Skeletal muscle satellite cell (primary cell): ENCODE measurements around the gene CPS1.

Experiments
- H3K27me3 ChIP-seq: 2 replicates; pipeline ENCODE4 v1.7.0; 2013; ENCODE audit warnings: low read length; ENCODE audit not compliant: control insufficient read depth, insufficient read depth
- H3K36me3 ChIP-seq: 2 replicates; pipeline ENCODE4 v1.7.0; 2013; ENCODE audit warnings: mild to moderate bottlenecking, control low read depth, low read length; ENCODE audit not compliant: insufficient read depth
- H3K4me1 ChIP-seq: 2 replicates; pipeline ENCODE4 v1.7.0; 2013; ENCODE audit warnings: low read length; ENCODE audit not compliant: control insufficient read depth, insufficient read depth
- H3K4me2 ChIP-seq: 2 replicates; pipeline ENCODE4 v1.7.0; 2013; ENCODE audit warnings: mild to moderate bottlenecking, low read length
- H3K4me3 ChIP-seq: 2 replicates; pipeline ENCODE4 v1.7.0; 2013; ENCODE audit warnings: low read length
- H3K9ac ChIP-seq: 2 replicates; pipeline ENCODE4 v1.7.0; 2013; ENCODE audit warnings: mild to moderate bottlenecking, low read depth, low read length, moderate library complexity
- H3K9me3 ChIP-seq: replicated peaks from 2 replicates; pipeline ENCODE4 v1.7.0; 2013; ENCODE audit warnings: mild to moderate bottlenecking, control low read depth, low read length

Gene CPS1

GRCh38 chr2:210548878-210549384 lies 7.5 kb upstream of the CPS1 start:
- H3K4me2 ChIP-seq, result no peak overlapping the region
- H3K4me3 ChIP-seq, result no peak overlapping the region
- H3K4me1 ChIP-seq, result no peaks in the 10 kb centered on the region
- no peak overlapping the region for H3K9ac ChIP-seq
- H3K27me3 ChIP-seq, result no peaks in the 10 kb centered on the region
- no peaks in the 10 kb centered on the region for H3K9me3 ChIP-seq
- H3K36me3 ChIP-seq, result no peaks in the 10 kb centered on the region

DNA sequence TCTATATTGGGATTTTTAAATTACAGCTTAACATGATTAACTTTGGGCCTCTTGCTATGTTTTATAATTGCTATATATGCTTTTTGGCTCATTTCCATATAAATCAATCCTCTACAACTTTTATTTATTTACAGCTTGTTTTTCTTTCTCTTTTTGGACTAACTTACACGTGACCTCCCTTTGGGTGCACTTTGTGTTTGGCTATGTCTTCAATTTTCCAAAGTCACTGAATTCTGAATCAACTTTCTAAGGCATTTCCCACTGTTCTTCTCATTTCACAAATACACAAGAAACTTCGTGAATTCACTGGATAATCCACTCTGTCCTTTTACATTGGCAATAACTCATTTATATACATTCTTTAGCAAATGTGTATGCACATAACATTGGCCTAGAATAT lies 5.4 kb upstream of the CPS1 start:
- Histone ChIP-seq H3K4me3 (no peak overlapping the region), H3K9ac (no peak overlapping the region), H3K27me3 (no peaks in the 10 kb centered on the region), H3K4me2 (no peak overlapping the region), H3K36me3 (no peaks in the 10 kb centered on the region), H3K9me3 (no peaks in the 10 kb centered on the region), H3K4me1 (no peaks in the 10 kb centered on the region)

DNA sequence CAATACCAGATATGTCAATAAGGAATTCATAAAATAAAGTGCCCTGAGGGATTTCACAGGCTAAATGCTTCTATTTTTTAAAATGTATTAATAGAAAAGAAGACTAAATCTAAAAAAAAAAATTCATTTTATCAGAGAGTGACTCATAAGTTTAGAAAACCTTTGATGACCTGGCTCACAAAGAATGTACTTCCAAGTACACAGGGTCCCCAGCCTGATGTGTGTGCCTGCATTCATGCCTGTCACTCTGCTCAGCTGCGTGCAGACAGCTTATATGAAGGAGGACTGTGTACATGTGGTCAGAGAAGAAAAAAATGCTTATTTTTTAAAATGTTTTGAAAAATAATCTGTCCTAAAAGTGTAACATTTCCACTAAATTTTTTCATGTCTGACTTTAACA lies 3.0 kb upstream of the CPS1 start:
- H3K4me3 ChIP-seq, result no peak overlapping the region
- H3K9me3 ChIP-seq, result no peaks in the 10 kb centered on the region
- H3K36me3 ChIP-seq, result no peaks in the 10 kb centered on the region
- H3K27me3 ChIP-seq, result no peaks in the 10 kb centered on the region
- H3K4me1 ChIP-seq, result no peaks in the 10 kb centered on the region
- H3K9ac ChIP-seq, result no peak overlapping the region
- no peak overlapping the region for H3K4me2 ChIP-seq

DNA sequence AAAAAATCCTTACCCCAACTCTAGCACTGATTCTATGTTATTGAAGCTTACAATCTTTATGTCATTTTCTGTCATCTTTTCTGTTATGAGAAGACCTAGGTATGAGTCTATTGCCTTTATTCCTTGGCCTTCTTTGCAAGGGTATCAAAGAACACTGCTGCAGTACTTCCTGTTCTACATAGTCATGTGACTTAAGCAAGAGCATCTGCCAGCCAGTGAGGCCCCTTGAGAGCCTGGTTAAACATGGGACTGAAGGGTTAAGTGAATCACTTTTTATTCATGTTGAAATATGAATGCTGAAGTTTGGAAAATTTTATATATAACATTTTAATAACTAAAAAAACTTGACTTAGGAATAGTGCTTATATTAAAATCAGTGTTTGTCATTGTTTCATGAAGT lies 844 bp upstream of the CPS1 start:
- H3K4me1 ChIP-seq, result no peaks in the 10 kb centered on the region
- H3K9me3 ChIP-seq, result no peaks in the 10 kb centered on the region
- H3K36me3 ChIP-seq, result no peaks in the 10 kb centered on the region
- no peak overlapping the region for H3K4me2 ChIP-seq
- H3K27me3 ChIP-seq, result no peaks in the 10 kb centered on the region
- H3K4me3 ChIP-seq, result no peak overlapping the region
- H3K9ac ChIP-seq, result no peak overlapping the region

GRCh38 chr2:210557721-210558120 lies 1.3 kb downstream of the CPS1 start:
- H3K4me1 ChIP-seq, result no peaks in the 10 kb centered on the region
- H3K9me3 ChIP-seq, result no peaks in the 10 kb centered on the region
- no peaks in the 10 kb centered on the region for H3K27me3 ChIP-seq
- no peak overlapping the region for H3K9ac ChIP-seq
- H3K4me3 ChIP-seq, result no peak overlapping the region
- H3K36me3 ChIP-seq, result no peaks in the 10 kb centered on the region
- H3K4me2 ChIP-seq, result no peak overlapping the region

- Histone ChIP-seq H3K4me2 (no peak overlapping the region), H3K27me3 (no peaks in the 10 kb centered on the region), H3K36me3 (no peaks in the 10 kb centered on the region), H3K4me3 (no peak overlapping the region), H3K9ac (no peak overlapping the region), H3K4me1 (no peaks in the 10 kb centered on the region), H3K9me3 (no peaks in the 10 kb centered on the region)
Measured at GRCh38 chr2:210558708-210559107, 2.3 kb downstream of the CPS1 start.

- Histone ChIP-seq H3K27me3 (no peaks in the 10 kb centered on the region), H3K9me3 (no peaks in the 10 kb centered on the region), H3K4me3 (no peak overlapping the region), H3K36me3 (no peaks in the 10 kb centered on the region), H3K4me2 (no peak overlapping the region), H3K4me1 (no peaks in the 10 kb centered on the region), H3K9ac (no peak overlapping the region)
Measured at GRCh38 chr2:210559182-210559581, 2.8 kb downstream of the CPS1 start.

GRCh38 chr2:210561475-210561874 lies 5.1 kb downstream of the CPS1 start:
- no peaks in the 10 kb centered on the region for H3K36me3 ChIP-seq
- H3K9ac ChIP-seq, result no peak overlapping the region
- no peaks in the 10 kb centered on the region for H3K4me1 ChIP-seq
- no peak overlapping the region for H3K4me3 ChIP-seq
- H3K27me3 ChIP-seq, result no peaks in the 10 kb centered on the region
- H3K9me3 ChIP-seq, result no peaks in the 10 kb centered on the region
- no peak overlapping the region for H3K4me2 ChIP-seq

DNA sequence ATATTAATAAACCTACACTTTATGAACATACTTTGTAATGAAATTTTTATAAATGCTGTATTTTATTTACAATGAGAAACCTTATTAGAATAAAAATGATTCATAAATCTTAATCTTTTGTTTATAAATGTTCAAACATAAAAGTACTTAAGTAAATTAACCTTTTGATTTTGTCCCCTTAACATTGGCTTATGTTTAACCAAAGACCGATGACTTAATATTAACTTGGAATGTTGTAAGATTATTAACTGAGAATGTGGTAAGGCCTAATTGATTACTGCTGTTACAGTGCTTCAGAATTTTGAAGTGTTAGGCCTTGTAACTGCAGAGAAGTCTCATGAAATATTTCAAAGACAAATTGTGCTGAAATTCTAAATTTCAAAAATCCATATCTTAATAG lies 5.7 kb downstream of the CPS1 start:
- no peak overlapping the region for H3K4me3 ChIP-seq
- no peaks in the 10 kb centered on the region for H3K36me3 ChIP-seq
- H3K9me3 ChIP-seq, result no peaks in the 10 kb centered on the region
- H3K4me1 ChIP-seq, result no peaks in the 10 kb centered on the region
- H3K27me3 ChIP-seq, result no peaks in the 10 kb centered on the region
- no peak overlapping the region for H3K4me2 ChIP-seq
- H3K9ac ChIP-seq, result no peak overlapping the region

GRCh38 chr2:210562502-210563080 lies 6.2 kb downstream of the CPS1 start:
- H3K27me3 ChIP-seq, result no peaks in the 10 kb centered on the region
- H3K9me3 ChIP-seq, result no peaks in the 10 kb centered on the region
- H3K4me1 ChIP-seq, result no peaks in the 10 kb centered on the region
- no peak overlapping the region for H3K9ac ChIP-seq
- no peak overlapping the region for H3K4me2 ChIP-seq
- no peak overlapping the region for H3K4me3 ChIP-seq
- H3K36me3 ChIP-seq, result no peaks in the 10 kb centered on the region

- Histone ChIP-seq H3K27me3 (no peaks in the 10 kb centered on the region), H3K9ac (no peak overlapping the region)
Measured at GRCh38 chr2:210567279-210567678, 10.9 kb downstream of the CPS1 start.

DNA sequence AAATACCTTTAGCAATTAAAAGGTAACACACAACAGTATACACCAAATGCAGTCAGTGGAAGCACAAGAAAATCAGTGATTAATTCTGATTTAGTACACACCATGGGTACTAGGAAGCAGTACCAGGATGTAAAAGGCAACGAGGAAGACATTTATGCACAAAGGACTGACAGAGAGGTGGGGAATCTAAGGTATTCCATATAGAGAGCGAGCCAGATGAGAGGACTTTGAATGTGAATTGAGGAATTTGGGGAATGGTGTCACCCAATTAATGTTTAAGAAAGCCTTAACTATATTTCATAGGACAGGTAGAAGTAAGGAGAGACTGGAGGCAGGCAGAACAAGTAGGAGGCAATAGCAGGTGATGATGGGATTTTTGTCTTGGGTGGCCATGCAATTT lies 11.7 kb downstream of the CPS1 start:
- Histone ChIP-seq H3K27me3 (no peaks in the 10 kb centered on the region), H3K4me2 (no peak overlapping the region), H3K9me3 (no peaks in the 10 kb centered on the region), H3K4me3 (no peak overlapping the region), H3K36me3 (no peaks in the 10 kb centered on the region), H3K4me1 (no peaks in the 10 kb centered on the region), H3K9ac (no peak overlapping the region)

More at GRCh38 chr2:210567279-210567678, 10.9 kb downstream of the CPS1 start:
- no peaks in the 10 kb centered on the region for H3K9me3 ChIP-seq
- H3K4me2 ChIP-seq, result no peak overlapping the region
- no peak overlapping the region for H3K4me3 ChIP-seq
- no peaks in the 10 kb centered on the region for H3K36me3 ChIP-seq
- H3K4me1 ChIP-seq, result no peaks in the 10 kb centered on the region
